HepG2 (cell line): ENCODE results near the gene ADCY7. TPM values are rescaled to one million over a fixed set of nuclear protein-coding genes. Genes with fewer than 3 reads are reported as not detected.

ENCODE experiments used
- ATF1 ChIP-seq: IDR thresholded peaks from 2 replicates; pipeline ENCODE4 v1.6.1; 2016; ENCODE audit warnings: mild to moderate bottlenecking, control low read depth
- MZF1 ChIP-seq: sonication (generic); formaldehyde crosslinking; IDR thresholded peaks from 2 replicates; pipeline ENCODE4 v1.8.1; 2023; ENCODE audit warnings: mild to moderate bottlenecking, missing genetic modification reagents, borderline replicate concordance
- NFIC ChIP-seq: IDR thresholded peaks from 2 replicates; pipeline ENCODE4 v1.6.1; 2012; ENCODE audit warnings: mild to moderate bottlenecking, low read length, inconsistent platforms
- YEATS2 ChIP-seq: sonication (generic); formaldehyde crosslinking; IDR thresholded peaks from 2 replicates; pipeline ENCODE4 v1.4.0; 2020; ENCODE audit warnings: missing genetic modification reagents, borderline replicate concordance
- ZBTB38 ChIP-seq: sonication (generic); formaldehyde crosslinking; IDR thresholded peaks from 2 replicates; pipeline ENCODE4 v1.5.1; 2020; ENCODE audit warnings: mild to moderate bottlenecking, missing genetic modification reagents
- ZNF232 ChIP-seq: sonication (generic); formaldehyde crosslinking; IDR thresholded peaks from 2 replicates; pipeline ENCODE4 v1.4.0; 2020; ENCODE audit warnings: missing genetic modification reagents, borderline replicate concordance
- polyA plus RNA-seq, 8 experiments: library from polyadenylated mRNA; depleted of rRNA in 3 of 8; stranded (reverse) in 7 of 8; unstranded in 1 of 8; fragments of >200 nt; fragmentation: Illumina TruSeq in 4 of 8; extraction: Trizol in 4 of 8; gene quantifications; 2 replicates each; pipeline versions ENCODE4 v1.2.1 to v1.2.3, GENCODE V29; 2011 to 2016; ENCODE audit warnings: low read depth in 4 of 8, missing spikeins in 1 of 8, mixed read lengths in 1 of 8; ENCODE audit not compliant: insufficient read depth in 1 of 8
- total RNA-seq, 5 experiments: library from RNA; depleted of rRNA; stranded (reverse); fragments of >200 nt; fragmentation: Illumina TruSeq; extraction: Trizol; gene quantifications; 2 replicates each; pipeline ENCODE4 v1.2.3, GENCODE V29; 2016; ENCODE audit warnings: low read depth in 1 of 5
- TF ChIP-seq, protein P1 (sequence below): IDR thresholded peaks from 2 replicates; pipeline ENCODE4 v1.6.1; 2016; ENCODE audit warnings: control low read depth
- TF ChIP-seq, protein P2 (sequence below): sonication (generic); formaldehyde crosslinking; IDR thresholded peaks from 2 replicates; pipeline ENCODE4 v1.4.0; 2020; ENCODE audit warnings: mild to moderate bottlenecking, missing genetic modification reagents
- TF ChIP-seq, protein P3 (sequence below): sonication (generic); formaldehyde crosslinking; IDR thresholded peaks from 2 replicates; pipeline ENCODE4 v1.8.1; 2023; ENCODE audit warnings: mild to moderate bottlenecking, missing genetic modification reagents, borderline replicate concordance
- TF ChIP-seq, protein P4 (sequence below): sonication (generic); formaldehyde crosslinking; IDR thresholded peaks from 2 replicates; pipeline ENCODE4 v1.8.0; 2022; ENCODE audit warnings: mild to moderate bottlenecking, missing genetic modification reagents, borderline replicate concordance
- TF ChIP-seq, protein P5 (sequence below): sonication (generic); formaldehyde crosslinking; IDR thresholded peaks from 2 replicates; pipeline ENCODE4 v1.9.0; 2021; ENCODE audit warnings: missing genetic modification reagents, borderline replicate concordance

ADCY7 gene
- total and polyA plus RNA-seq, 2 of the 13 experiments (the other 11 are each of a cell fraction or from before 2014, with no cell fraction given): 2.2 to 4.3 TPM

DNA sequence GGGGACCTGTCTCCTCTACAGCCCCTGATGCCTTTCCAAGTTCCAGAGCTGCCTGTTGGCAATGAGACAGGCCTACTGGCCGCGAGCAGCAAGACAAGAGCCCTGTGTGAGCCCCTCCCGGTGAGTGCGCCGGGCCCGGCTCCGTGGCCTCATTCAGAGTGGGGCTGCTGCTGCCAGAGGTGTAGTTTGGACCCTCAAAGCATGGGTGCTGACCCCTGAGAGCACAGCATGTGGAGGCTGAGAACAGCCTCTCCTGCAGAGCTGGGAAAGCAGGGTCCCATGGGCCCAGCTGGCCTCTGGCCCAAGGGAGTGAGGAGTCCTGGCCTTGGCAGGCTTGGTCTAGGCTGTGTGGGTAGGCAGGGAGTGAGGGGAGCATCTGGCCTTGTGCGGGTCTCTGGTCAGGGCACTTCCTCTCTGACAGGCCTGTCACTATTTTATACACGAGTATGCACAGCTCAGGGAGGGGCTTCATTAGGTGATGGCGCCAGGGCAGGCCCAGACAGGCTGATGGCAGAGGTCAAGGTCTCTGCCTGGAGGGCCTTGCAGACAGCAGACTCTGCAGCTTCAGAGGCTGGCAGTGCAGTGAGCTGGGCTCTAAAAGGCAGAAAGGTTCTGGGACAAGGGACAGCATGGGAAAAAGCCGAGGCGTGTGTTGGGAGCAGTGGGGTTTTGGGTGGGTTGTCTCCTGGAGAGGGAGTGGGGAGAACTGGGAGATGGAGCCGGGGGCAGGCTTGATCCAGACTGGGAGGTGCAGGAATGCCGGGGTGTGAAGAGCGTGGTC is 43.4 kb downstream of the ADCY7 start (continued):
- TF ChIP-seq, protein P1, sequence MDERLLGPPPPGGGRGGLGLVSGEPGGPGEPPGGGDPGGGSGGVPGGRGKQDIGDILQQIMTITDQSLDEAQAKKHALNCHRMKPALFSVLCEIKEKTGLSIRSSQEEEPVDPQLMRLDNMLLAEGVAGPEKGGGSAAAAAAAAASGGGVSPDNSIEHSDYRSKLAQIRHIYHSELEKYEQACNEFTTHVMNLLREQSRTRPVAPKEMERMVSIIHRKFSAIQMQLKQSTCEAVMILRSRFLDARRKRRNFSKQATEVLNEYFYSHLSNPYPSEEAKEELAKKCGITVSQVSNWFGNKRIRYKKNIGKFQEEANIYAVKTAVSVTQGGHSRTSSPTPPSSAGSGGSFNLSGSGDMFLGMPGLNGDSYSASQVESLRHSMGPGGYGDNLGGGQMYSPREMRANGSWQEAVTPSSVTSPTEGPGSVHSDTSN: no peak
- TF ChIP-seq, protein P2, sequence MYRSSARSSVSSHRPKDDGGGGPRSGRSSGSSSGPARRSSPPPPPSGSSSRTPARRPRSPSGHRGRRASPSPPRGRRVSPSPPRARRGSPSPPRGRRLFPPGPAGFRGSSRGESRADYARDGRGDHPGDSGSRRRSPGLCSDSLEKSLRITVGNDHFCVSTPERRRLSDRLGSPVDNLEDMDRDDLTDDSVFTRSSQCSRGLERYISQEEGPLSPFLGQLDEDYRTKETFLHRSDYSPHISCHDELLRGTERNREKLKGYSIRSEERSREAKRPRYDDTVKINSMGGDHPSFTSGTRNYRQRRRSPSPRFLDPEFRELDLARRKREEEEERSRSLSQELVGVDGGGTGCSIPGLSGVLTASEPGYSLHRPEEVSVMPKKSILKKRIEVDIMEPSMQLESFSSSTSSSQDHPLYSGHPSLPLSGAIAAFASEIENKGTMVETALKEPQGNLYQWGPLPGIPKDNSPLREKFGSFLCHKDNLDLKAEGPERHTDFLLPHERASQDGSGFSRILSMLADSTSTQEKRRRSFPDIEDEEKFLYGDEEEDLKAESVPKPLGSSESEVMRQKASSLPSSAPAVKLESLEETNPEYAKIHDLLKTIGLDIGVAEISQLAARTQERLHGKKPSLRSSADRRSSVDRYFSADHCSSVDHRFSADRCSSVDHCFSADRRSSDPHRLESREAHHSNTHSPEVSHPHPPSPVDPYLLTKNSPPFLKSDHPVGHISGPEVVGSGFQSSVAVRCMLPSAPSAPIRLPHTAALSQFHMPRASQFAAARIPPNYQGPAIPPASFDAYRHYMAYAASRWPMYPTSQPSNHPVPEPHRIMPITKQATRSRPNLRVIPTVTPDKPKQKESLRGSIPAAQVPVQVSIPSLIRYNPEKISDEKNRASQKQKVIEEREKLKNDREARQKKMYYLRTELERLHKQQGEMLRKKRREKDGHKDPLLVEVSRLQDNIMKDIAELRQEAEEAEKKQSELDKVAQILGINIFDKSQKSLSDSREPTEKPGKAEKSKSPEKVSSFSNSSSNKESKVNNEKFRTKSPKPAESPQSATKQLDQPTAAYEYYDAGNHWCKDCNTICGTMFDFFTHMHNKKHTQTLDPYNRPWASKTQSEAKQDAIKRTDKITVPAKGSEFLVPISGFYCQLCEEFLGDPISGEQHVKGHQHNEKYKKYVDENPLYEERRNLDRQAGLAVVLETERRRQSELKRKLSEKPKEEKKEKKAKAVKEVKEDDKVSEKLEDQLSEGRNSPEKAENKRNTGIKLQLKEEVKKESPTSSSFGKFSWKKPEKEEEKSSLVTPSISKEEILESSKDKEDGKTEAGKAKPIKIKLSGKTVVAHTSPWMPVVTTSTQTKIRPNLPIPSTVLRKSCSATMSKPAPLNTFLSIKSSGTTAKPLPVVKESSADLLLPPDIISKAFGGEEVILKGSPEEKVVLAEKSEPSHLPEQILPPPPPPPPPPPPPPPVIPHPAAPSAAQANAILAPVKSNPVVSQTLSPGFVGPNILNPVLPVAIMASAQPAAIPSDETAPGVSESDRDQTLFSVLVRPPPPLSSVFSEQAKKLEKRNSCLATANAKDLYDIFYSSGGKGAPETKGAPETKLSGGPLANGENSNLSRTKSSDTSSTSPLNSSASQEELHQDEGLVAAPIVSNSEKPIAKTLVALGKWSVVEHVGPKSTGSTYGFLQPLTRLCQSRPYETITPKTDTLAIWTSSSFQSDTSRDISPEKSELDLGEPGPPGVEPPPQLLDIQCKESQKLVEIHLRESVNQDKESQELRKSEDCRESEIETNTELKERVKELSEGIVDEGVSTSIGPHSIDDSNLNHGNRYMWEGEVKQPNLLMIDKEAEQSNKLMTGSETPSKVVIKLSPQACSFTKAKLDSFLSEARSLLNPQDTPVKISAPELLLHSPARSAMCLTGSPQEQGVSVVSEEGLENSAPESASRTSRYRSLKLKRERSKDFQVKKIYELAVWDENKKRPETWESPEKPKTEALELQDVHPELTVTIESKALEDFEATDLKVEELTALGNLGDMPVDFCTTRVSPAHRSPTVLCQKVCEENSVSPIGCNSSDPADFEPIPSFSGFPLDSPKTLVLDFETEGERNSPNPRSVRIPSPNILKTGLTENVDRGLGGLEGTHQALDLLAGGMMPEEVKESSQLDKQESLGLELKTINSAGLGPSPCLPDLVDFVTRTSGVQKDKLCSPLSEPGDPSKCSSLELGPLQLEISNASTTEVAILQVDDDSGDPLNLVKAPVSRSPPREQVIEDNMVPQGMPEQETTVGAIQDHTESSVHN: no peak
- TF ChIP-seq, protein P3, sequence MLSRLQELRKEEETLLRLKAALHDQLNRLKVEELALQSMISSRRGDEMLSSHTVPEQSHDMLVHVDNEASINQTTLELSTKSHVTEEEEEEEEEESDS (CRISPR knock-in tag): no peak
- TF ChIP-seq, protein P4, sequence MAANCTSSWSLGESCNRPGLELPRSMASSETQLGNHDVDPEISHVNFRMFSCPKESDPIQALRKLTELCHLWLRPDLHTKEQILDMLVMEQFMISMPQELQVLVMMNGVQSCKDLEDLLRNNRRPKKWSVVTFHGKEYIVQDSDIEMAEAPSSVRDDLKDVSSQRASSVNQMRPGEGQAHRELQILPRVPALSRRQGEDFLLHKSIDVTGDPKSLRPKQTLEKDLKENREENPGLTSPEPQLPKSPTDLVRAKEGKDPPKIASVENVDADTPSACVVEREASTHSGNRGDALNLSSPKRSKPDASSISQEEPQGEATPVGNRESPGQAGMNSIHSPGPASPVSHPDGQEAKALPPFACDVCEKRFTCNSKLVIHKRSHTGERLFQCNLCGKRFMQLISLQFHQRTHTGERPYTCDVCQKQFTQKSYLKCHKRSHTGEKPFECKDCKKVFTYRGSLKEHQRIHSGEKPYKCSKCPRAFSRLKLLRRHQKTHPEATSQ (CRISPR knock-in tag): no peak
- TF ChIP-seq ATF1 (CRISPR knock-in tag) (no peak), MZF1 (CRISPR knock-in tag) (no peak), ZNF232 (CRISPR knock-in tag) (no peak), NFIC (no peak), ZBTB38 (CRISPR knock-in tag) (0 out of 2 replicates have a peak, but pooled peaks have one; percentile 10), YEATS2 (no peak)
- TF ChIP-seq, protein P5, sequence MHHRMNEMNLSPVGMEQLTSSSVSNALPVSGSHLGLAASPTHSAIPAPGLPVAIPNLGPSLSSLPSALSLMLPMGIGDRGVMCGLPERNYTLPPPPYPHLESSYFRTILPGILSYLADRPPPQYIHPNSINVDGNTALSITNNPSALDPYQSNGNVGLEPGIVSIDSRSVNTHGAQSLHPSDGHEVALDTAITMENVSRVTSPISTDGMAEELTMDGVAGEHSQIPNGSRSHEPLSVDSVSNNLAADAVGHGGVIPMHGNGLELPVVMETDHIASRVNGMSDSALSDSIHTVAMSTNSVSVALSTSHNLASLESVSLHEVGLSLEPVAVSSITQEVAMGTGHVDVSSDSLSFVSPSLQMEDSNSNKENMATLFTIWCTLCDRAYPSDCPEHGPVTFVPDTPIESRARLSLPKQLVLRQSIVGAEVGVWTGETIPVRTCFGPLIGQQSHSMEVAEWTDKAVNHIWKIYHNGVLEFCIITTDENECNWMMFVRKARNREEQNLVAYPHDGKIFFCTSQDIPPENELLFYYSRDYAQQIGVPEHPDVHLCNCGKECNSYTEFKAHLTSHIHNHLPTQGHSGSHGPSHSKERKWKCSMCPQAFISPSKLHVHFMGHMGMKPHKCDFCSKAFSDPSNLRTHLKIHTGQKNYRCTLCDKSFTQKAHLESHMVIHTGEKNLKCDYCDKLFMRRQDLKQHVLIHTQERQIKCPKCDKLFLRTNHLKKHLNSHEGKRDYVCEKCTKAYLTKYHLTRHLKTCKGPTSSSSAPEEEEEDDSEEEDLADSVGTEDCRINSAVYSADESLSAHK (CRISPR knock-in tag): no peak
